HEK293T (cell line): ENCODE results near the gene OS9.

Source experiments
- CTCF ChIA-PET: fragments of 350-600 bp; formaldehyde crosslinking; extraction: SDS; loops from one replicate; lab custom pipeline; 2021; ENCODE audit warnings: antibody characterized with exemption, inconsistent platforms; lab: Yijun Ruan, JAX
- POLR2A ChIA-PET: fragments of 350-600 bp; formaldehyde crosslinking; extraction: SDS; loops from one replicate; lab custom pipeline; 2020; ENCODE audit warnings: antibody characterized with exemption, inconsistent platforms; lab: Yijun Ruan, JAX
- DNase-seq: peaks from one replicate; pipeline ENCODE4 v3.0.0; 2012; ENCODE audit warnings: mixed read lengths; ENCODE audit errors: extremely low spot score
- ARNT ChIP-seq: fragments of 450-650 bp; IDR thresholded peaks from 2 replicates; pipeline ENCODE4 v1.6.1; 2017; ENCODE audit warnings: mild to moderate bottlenecking
- BHLHE40 ChIP-seq: fragments of 450-650 bp; IDR thresholded peaks from 2 replicates; pipeline ENCODE4 v1.6.1; 2016; ENCODE audit warnings: mild to moderate bottlenecking, moderate library complexity, borderline replicate concordance
- CTBP1 ChIP-seq: fragments of 450-650 bp; IDR thresholded peaks from 2 replicates; pipeline ENCODE4 v1.6.1; 2016; ENCODE audit warnings: borderline replicate concordance
- ELF4 ChIP-seq: fragments of 450-650 bp; IDR thresholded peaks from 2 replicates; pipeline ENCODE4 v1.6.1; 2017; ENCODE audit warnings: antibody characterized with exemption
- FOXA1 ChIP-seq: fragments of 450-650 bp; IDR thresholded peaks from 2 replicates; pipeline ENCODE4 v1.6.1; 2016; ENCODE audit warnings: mild to moderate bottlenecking
- FOXK2 ChIP-seq: fragments of 450-650 bp; IDR thresholded peaks from 2 replicates; pipeline ENCODE4 v1.6.1; 2016; ENCODE audit warnings: mild to moderate bottlenecking
- FOXM1 ChIP-seq: fragments of 450-650 bp; IDR thresholded peaks from 2 replicates; pipeline ENCODE4 v1.6.1; 2017; ENCODE audit warnings: mild to moderate bottlenecking, borderline replicate concordance
- HDGF ChIP-seq: fragments of 450-650 bp; IDR thresholded peaks from 2 replicates; pipeline ENCODE4 v1.6.1; 2017; ENCODE audit warnings: antibody characterized with exemption, borderline replicate concordance
- L3MBTL2 ChIP-seq: fragments of 450-650 bp; conservative IDR thresholded peaks from 2 replicates; pipeline ENCODE4 v1.6.1; 2016; ENCODE audit warnings: mild to moderate bottlenecking
- LEF1 ChIP-seq: fragments of 450-650 bp; IDR thresholded peaks from 2 replicates; pipeline ENCODE4 v1.6.1; 2017; ENCODE audit warnings: mild to moderate bottlenecking, borderline replicate concordance
- NFRKB ChIP-seq: fragments of 450-650 bp; IDR thresholded peaks from 2 replicates; pipeline ENCODE4 v1.6.1; 2016; ENCODE audit warnings: mild to moderate bottlenecking, moderate library complexity
- SP1 ChIP-seq: fragments of 450-650 bp; IDR thresholded peaks from 2 replicates; pipeline ENCODE4 v1.6.1; 2017
- SUZ12 ChIP-seq: fragments of 450-650 bp; IDR thresholded peaks from 2 replicates; pipeline ENCODE4 v1.6.1; 2016; ENCODE audit warnings: mild to moderate bottlenecking
- TARDBP ChIP-seq: fragments of 450-650 bp; IDR thresholded peaks from 2 replicates; pipeline ENCODE4 v1.6.1; 2016
- ZNF384 ChIP-seq: fragments of 450-650 bp; IDR thresholded peaks from 2 replicates; pipeline ENCODE4 v1.6.1; 2016
- TF ChIP-seq, protein P1 (sequence below): fragments of 450-650 bp; IDR thresholded peaks from 2 replicates; pipeline ENCODE4 v1.6.1; 2016

The OS9 gene

GRCh38 chr12:57743769-57744168, 49.8 kb downstream of the OS9 start:
- ChIA-PET CTCF (no interaction called here), POLR2A (interaction anchor here (0.9 to 3.0 kb wide), 9 partner anchors 10 to 197 kb away, joined by 4 to 42 read pairs (median 5); partner anchors contain the start of genes CYP27B1, DCTN2 and MARCHF9)
- TF ChIP-seq ARNT (no peak), NFRKB (no peak)
- TF ChIP-seq, protein P1, sequence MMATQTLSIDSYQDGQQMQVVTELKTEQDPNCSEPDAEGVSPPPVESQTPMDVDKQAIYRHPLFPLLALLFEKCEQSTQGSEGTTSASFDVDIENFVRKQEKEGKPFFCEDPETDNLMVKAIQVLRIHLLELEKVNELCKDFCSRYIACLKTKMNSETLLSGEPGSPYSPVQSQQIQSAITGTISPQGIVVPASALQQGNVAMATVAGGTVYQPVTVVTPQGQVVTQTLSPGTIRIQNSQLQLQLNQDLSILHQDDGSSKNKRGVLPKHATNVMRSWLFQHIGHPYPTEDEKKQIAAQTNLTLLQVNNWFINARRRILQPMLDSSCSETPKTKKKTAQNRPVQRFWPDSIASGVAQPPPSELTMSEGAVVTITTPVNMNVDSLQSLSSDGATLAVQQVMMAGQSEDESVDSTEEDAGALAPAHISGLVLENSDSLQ, result no peak
- no peak for DNase-seq

- peak; percentile 74 for DNase-seq
- POLR2A ChIA-PET, result interaction anchor here (0.8 to 3.0 kb wide), 18 partner anchors 10 to 285 kb away, joined by 3 to 42 read pairs (median 5); partner anchors contain the start of genes CYP27B1, DCTN2, DDIT3 and EEF1AKMT3
- TF ChIP-seq L3MBTL2 (no peak), TARDBP (peak; percentile 84), CTBP1 (peak; percentile 10; the same call in 1 of the 2 replicates)
- CTCF ChIA-PET, result interaction anchor here (1.0 to 1.1 kb wide), 2 partner anchors 13 to 161 kb away, joined by 4 to 5 read pairs; no protein-coding TSS in a partner anchor
Measured at GRCh38 chr12:57744194-57744776, 50.4 kb downstream of the OS9 start.

GRCh38 chr12:57744777-57745484, 51.0 kb downstream of the OS9 start, which contains the start of gene TSPAN31:
TSPAN31 (plus strand) TSS chr12:57745039; CDS start chr12:57745155, 116 bp downstream.
- peak; percentile 92 for DNase-seq
- no peak for TF ChIP-seq FOXK2
- TF ChIP-seq ELF4, result 0 out of 2 replicates have a peak, but pooled peaks have one; percentile 17
- TF ChIP-seq, protein P1, result peak; percentile 99
- CTCF ChIA-PET, result interaction anchor here (0.6 to 1.1 kb wide), 3 partner anchors 12 to 161 kb away, joined by 4 to 5 read pairs (median 5); no protein-coding TSS in a partner anchor
- POLR2A ChIA-PET, result interaction anchor here (0.6 to 3.0 kb wide), 19 partner anchors 9 to 286 kb away, joined by 3 to 42 read pairs (median 5); partner anchors contain the start of genes ARHGEF25, CYP27B1, DCTN2 and DDIT3

DNA sequence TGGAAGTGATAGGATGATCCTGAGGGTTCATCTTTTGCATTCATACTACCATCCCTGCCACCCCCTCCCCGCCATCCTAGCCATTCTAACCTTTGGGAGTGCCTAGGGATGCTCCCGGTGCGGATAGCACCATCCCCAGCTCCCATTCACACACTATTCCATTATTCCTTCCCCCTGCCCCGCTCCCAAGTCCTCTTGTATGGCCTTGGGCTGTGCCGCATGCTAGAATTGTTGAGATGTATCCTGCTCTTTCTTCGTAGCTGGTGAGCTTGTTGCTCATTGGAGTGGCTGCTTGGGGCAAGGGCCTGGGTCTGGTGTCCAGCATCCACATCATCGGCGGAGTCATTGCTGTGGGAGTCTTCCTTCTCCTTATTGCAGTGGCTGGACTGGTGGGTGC, 51.6 kb downstream of the OS9 start:
- ChIA-PET CTCF (interaction anchor here (0.6 kb wide), 1 partner anchor 91 kb away, joined by 5 read pairs; no protein-coding TSS in a partner anchor), POLR2A (interaction anchor here (0.6 to 3.0 kb wide), 13 partner anchors 10 to 225 kb away, joined by 3 to 42 read pairs (median 4); partner anchors contain the start of genes ARHGEF25, CYP27B1, DDIT3 and MARCHF9)
- TF ChIP-seq L3MBTL2 (no peak), ARNT (no peak), CTBP1 (no peak), TARDBP (no peak), FOXM1 (no peak), SUZ12 (no peak)
- DNase-seq, result no peak

GRCh38 chr12:57746025-57746424, 52.1 kb downstream of the OS9 start:
- ChIA-PET CTCF (no interaction called here), POLR2A (interaction anchor here (1.3 to 3.0 kb wide), 4 partner anchors 11 to 99 kb away, joined by 3 to 42 read pairs (median 13); no protein-coding TSS in a partner anchor)
- TF ChIP-seq FOXK2, result no peak
- no peak for TF ChIP-seq SP1
- no peak for TF ChIP-seq ZNF384
- no peak for TF ChIP-seq NFRKB
- no peak for TF ChIP-seq BHLHE40
- TF ChIP-seq HDGF, result no peak
- TF ChIP-seq SUZ12, result no peak
- no peak for TF ChIP-seq CTBP1
- TF ChIP-seq L3MBTL2, result no peak
- TF ChIP-seq, protein P1, result no peak
- no peak for TF ChIP-seq ELF4
- TF ChIP-seq FOXA1, result no peak
- no peak for TF ChIP-seq LEF1
- no peak for TF ChIP-seq FOXM1
- TF ChIP-seq ARNT, result no peak
- TF ChIP-seq TARDBP, result no peak
- DNase-seq, result no peak

DNA sequence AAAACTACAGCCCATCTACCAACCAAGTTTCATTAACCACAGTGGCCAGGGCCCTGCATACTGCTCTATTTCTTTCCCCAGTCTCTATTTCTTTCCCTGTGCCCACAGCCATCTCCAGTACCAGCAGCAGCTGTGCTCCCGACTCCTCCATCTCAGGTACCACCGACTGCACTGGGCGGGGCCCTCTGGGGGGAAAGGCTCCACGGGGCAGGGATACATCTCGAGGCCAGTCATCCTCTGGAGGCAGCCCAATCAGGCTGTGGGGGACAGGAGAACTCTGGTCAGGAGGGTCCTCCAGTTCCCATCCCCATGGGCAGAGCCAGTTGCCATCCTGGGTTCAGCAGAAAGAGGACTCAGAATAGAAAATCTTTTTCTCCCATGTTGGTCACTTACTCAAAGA, 55.1 kb downstream of the OS9 start:
- POLR2A ChIA-PET, result interaction anchor here (0.8 to 1.4 kb wide), 3 partner anchors 8 to 12 kb away, joined by 3 to 4 read pairs (median 3); no protein-coding TSS in a partner anchor
- CTCF ChIA-PET, result no interaction called here
- TF ChIP-seq, protein P1, result no peak
- TF ChIP-seq FOXM1 (no peak), ARNT (no peak), CTBP1 (no peak), FOXK2 (no peak)
- DNase-seq, result no peak
